22Rv1 (cell line): ENCODE measurements around the gene FBLN5.

ENCODE experiments used
- H3K27ac ChIP-seq: fragments of 450-650 bp; 2 replicates; pipeline ENCODE4 v1.5.1; 2017
- CTCF ChIP-seq: fragments of 450-650 bp; IDR thresholded peaks from 2 replicates; pipeline ENCODE4 v1.5.1; 2017; ENCODE audit warnings: mild to moderate bottlenecking
- ZFX ChIP-seq: fragments of 450-650 bp; IDR thresholded peaks from 2 replicates; pipeline ENCODE4 v1.6.1; 2017; ENCODE audit warnings: antibody characterized with exemption, borderline replicate concordance

Gene FBLN5

GRCh38 chr14:91890291-91890749 is 57.2 kb downstream of the FBLN5 start:
- H3K27ac ChIP-seq = no peak overlapping the region
- TF ChIP-seq CTCF = no peak
- TF ChIP-seq ZFX = no peak

- no peak overlapping the region for H3K27ac ChIP-seq
- no peak for TF ChIP-seq CTCF
- TF ChIP-seq ZFX = no peak
Observed at GRCh38 chr14:91889477-91890211, 57.9 kb downstream of the FBLN5 start.

- H3K27ac ChIP-seq = no peak overlapping the region
- TF ChIP-seq ZFX = no peak
- TF ChIP-seq CTCF = no peak
Observed at GRCh38 chr14:91888641-91889476, 58.6 kb downstream of the FBLN5 start.

- TF ChIP-seq ZFX = no peak
- TF ChIP-seq CTCF = no peak
- no peak overlapping the region for H3K27ac ChIP-seq
Observed at GRCh38 chr14:91886961-91887360, 60.5 kb downstream of the FBLN5 start.

- no peak overlapping the region for H3K27ac ChIP-seq
- TF ChIP-seq CTCF (no peak), ZFX (no peak)
Observed at GRCh38 chr14:91885839-91886238, 61.7 kb downstream of the FBLN5 start.

- TF ChIP-seq CTCF (no peak), ZFX (no peak)
- no peak overlapping the region for H3K27ac ChIP-seq
Observed at GRCh38 chr14:91885113-91885712, 62.3 kb downstream of the FBLN5 start.
